ENCODE data around the gene TBL1X.

The TBL1X gene

DNA sequence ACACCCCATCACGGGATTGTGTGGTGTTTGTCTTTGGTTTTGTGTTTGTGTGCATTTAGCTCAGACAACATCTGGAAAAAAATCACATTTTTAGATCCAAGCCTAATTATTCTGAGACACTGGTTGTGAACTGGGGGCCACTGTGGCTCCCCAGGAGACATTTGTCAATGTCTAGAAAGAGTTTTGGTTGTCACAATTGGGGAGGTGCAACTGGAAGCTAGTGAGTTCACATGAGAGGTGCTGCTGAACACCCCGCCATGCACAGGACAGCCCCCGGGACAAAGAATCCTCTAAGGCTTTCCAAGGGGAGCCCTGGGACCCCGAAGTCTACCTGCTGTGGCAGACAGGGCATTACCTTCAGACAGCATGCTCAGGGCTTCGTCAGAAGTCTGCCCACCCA, 274.3 kb downstream of the TBL1X start:
- no peak for TF ChIP-seq CTCF (conservative IDR thresholded peaks at IDR 0.05)
- H3K27ac ChIP-seq, result no peak overlapping the region

- H3K27ac ChIP-seq, result no peak overlapping the region
- TF ChIP-seq CTCF (conservative IDR thresholded peaks at IDR 0.05), result no peak
Measured at GRCh38 chrX:9745417-9746115, 280.7 kb downstream of the TBL1X start.

DNA sequence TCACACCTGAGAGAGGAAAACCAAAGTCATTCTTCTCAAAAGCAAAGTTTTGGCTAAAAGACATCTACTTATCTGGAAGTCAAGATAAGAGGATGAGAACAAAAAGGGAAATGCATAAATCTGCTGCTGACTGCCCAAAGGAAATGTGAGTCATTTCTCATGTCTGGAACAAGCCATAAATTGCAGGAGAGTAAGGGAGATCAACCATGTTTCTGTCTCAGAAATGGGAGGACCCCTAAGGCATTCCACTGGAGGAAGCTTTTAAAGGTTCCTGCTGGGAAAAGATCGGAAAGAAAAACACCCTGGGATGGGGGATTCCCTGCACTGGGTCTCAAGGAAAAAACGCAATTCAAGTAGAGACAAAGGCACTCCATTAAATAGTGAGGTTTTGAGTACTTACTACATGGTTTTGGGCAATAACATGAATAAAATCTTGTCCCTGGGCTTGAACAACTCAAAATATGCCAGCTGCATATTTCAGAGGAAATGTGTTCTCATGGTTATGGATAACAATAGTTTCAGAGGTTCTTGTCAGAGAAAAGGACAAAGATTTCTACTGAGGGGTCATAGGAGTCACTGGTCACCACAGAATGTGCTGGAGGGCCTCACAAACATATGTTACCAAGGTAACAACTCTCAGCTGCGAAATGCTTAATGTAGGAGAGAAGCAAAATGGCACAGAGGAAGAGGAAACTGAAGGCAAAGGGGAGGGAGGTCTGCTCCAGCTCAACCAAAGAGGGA, 281.5 kb downstream of the TBL1X start:
- H3K27ac ChIP-seq, result no peak overlapping the region
- no peak for TF ChIP-seq CTCF (conservative IDR thresholded peaks at IDR 0.05)

GRCh38 chrX:9747644-9748043, 282.8 kb downstream of the TBL1X start:
- H3K27ac ChIP-seq, result no peak overlapping the region
- no peak for TF ChIP-seq CTCF (conservative IDR thresholded peaks at IDR 0.05)

DNA sequence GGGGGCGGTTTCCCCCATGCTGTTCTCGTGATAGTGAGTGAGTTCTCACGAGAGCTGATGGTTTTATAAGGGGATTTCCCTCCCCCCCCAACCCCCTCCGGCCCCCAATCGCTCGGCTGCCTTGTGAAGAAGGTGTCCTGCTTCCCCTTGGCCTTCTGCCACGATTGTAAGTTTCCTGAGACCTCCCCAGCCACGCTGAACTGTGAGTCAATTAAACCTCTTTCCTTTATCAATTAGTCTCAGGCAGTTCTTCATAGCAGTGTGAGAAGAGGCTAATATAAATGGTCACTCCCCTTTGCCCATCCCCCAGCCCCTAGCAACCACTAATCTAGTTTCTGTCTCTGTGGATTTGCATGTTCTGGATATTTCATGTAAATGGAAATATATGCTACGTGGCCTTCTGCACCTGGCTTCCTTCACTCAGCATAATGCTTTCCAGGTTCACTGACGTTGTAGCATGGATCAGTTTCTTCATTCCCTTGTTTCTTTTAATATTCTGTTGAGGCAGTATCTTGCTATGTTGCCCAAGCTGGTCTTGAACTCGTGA, 284.4 kb downstream of the TBL1X start:
- no peak overlapping the region for H3K27ac ChIP-seq

GRCh38 chrX:9757366-9757765, 292.5 kb downstream of the TBL1X start:
- H3K27ac ChIP-seq, result no peak overlapping the region
- TF ChIP-seq CTCF (conservative IDR thresholded peaks at IDR 0.05), result no peak

More for the DNA sequence above, 284.4 kb downstream of the TBL1X start:
- TF ChIP-seq CTCF (conservative IDR thresholded peaks at IDR 0.05), result no peak

- H3K27ac ChIP-seq, result no peak overlapping the region
- TF ChIP-seq CTCF (conservative IDR thresholded peaks at IDR 0.05), result no peak
Measured at GRCh38 chrX:9758021-9758638, 293.3 kb downstream of the TBL1X start.

All from VCaP (cell line).